ENCODE data around the gene GALNT17.

GRCh38 chr7:71227126-71227525, 95.2 kb downstream of the GALNT17 start:
- TF ChIP-seq POLR2AphosphoS5 (IDR thresholded peaks at IDR 0.05; ENCODE audit: low read depth, low read length) (no peak), POLR2A (IDR thresholded peaks at IDR 0.05; ENCODE audit: low read depth, low read length) (no peak)

All from GM12892 (cell line).